ENCODE measurements around the gene TRAP1.

TRAP1 gene

DNA sequence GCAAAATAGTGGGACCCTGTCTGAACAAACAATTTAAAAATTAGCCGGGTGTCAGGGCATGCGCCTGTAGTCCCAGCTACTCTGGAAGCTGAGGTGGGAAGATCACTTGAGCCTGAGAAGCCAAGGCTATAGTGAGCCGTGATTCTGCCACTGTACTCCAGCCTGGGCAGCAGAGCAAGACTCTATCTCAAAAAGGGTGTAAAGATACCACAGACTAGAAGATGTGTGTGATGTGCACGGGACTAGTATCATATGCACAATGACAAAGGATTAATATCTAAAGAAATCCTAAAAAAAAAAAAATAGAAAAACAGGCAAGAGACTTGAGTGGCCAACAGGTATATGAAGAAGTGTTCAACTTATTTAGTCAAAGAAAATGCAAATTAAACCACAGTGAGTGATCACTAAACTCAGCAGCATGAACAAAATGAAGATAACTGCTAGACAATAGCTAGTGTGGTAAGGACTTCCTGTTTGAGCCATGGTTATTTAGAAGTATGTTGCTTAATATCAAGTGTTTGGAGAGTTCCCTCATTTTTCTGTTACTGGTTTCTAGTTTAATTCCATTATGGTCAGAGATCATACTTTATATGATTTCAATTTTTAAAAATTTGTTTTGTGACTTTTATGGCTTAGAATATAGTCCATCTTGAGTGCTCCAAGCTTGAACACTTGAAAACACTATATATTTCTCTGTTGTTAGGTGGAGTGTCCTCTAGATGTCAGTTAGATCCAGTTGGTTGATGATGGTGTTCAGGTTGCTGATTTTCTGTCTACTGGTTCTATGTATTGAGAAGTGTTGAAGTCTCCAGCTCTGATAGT lies 91.2 kb downstream of the TRAP1 start:
- no peak overlapping the region for H2AFZ ChIP-seq (ENCODE audit: low read depth)
- H3K4me2 ChIP-seq: peak overlapping the region; percentile 88
- no peak overlapping the region for H3K9ac ChIP-seq
- TF ChIP-seq, protein P1, sequence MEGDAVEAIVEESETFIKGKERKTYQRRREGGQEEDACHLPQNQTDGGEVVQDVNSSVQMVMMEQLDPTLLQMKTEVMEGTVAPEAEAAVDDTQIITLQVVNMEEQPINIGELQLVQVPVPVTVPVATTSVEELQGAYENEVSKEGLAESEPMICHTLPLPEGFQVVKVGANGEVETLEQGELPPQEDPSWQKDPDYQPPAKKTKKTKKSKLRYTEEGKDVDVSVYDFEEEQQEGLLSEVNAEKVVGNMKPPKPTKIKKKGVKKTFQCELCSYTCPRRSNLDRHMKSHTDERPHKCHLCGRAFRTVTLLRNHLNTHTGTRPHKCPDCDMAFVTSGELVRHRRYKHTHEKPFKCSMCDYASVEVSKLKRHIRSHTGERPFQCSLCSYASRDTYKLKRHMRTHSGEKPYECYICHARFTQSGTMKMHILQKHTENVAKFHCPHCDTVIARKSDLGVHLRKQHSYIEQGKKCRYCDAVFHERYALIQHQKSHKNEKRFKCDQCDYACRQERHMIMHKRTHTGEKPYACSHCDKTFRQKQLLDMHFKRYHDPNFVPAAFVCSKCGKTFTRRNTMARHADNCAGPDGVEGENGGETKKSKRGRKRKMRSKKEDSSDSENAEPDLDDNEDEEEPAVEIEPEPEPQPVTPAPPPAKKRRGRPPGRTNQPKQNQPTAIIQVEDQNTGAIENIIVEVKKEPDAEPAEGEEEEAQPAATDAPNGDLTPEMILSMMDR (conservative IDR thresholded peaks at IDR 0.05; ENCODE audit: low read depth, low read length): no peak
- H3K27ac ChIP-seq: peak overlapping the region; percentile 16
- no peak overlapping the region for H3K4me3 ChIP-seq (IDR thresholded peaks at IDR 0.05; ENCODE audit: insufficient read depth, low read depth, low read length)
- H3K79me2 ChIP-seq (ENCODE audit: insufficient read depth, low read depth): peaks cover 22% of the 10 kb centered on the region
- H3K4me1 ChIP-seq (ENCODE audit: low read depth, poor library complexity, severe bottlenecking): peaks cover 69% of the 10 kb centered on the region
- H4K20me1 ChIP-seq (ENCODE audit: insufficient read depth): no peaks in the 10 kb centered on the region
- no peaks in the 10 kb centered on the region for H3K36me3 ChIP-seq (ENCODE audit: insufficient read depth)
- H3K27me3 ChIP-seq (ENCODE audit: insufficient read depth, low read depth): no peaks in the 10 kb centered on the region

DNA sequence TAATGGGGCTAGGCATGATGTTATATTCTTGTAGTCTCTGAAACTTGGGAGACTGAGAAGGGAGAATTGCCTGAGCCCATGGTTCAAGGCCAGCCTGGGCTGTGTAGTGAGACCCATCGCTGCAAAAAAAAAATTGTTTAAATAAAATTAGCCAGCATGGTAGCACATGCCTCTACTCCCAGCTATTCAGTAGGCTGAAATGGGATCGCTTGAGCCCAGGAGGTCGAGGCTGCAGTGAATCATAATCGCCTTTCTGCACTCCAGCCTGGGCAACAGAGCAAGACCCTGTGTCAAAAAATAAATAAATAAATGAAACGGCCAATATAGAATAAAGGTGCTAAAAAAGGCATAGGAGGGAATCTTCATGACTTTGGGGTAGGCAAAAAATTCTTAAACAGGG lies 92.0 kb downstream of the TRAP1 start:
- Histone ChIP-seq H3K79me2 (ENCODE audit: insufficient read depth, low read depth) (peaks cover 29% of the 10 kb centered on the region), H3K9ac (no peak overlapping the region; the same call in 1 of the 2 replicates), H3K4me2 (peak overlapping the region; percentile 88), H3K4me3 (IDR thresholded peaks at IDR 0.05; ENCODE audit: insufficient read depth, low read depth, low read length) (no peak overlapping the region), H4K20me1 (ENCODE audit: insufficient read depth) (no peaks in the 10 kb centered on the region), H2AFZ (ENCODE audit: low read depth) (no peak overlapping the region), H3K27me3 (ENCODE audit: insufficient read depth, low read depth) (no peaks in the 10 kb centered on the region), H3K4me1 (ENCODE audit: low read depth, poor library complexity, severe bottlenecking) (peaks cover 77% of the 10 kb centered on the region), H3K36me3 (ENCODE audit: insufficient read depth) (no peaks in the 10 kb centered on the region), H3K27ac (peak overlapping the region; percentile 91; the same call in 1 of the 2 replicates)
- TF ChIP-seq, protein P1 (conservative IDR thresholded peaks at IDR 0.05; ENCODE audit: low read depth, low read length): no peak

DNA sequence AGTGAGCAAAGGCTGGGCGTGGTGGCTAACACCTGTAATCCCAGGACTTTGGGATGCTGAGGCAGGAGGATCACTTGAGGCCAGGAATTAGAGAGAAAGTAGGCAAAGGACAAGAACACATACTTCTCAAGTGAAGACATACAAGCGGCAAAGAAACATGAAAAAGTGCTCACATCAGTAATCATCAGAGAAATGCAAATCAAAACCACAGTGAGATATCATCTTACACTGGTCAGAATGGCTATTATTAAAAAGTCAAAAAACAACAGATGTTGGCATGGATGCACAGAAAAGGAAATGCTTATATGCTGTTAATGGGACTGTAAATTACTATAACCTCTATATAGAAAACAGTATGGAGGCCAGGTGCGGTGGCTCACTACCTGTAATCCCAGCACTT lies 93.7 kb downstream of the TRAP1 start:
- H3K36me3 ChIP-seq (ENCODE audit: insufficient read depth): no peaks in the 10 kb centered on the region
- peak overlapping the region; percentile 61; the same call in 1 of the 2 replicates for H3K9ac ChIP-seq
- no peaks in the 10 kb centered on the region for H4K20me1 ChIP-seq (ENCODE audit: insufficient read depth)
- H3K4me3 ChIP-seq (IDR thresholded peaks at IDR 0.05; ENCODE audit: insufficient read depth, low read depth, low read length): no peak overlapping the region
- TF ChIP-seq, protein P1 (conservative IDR thresholded peaks at IDR 0.05; ENCODE audit: low read depth, low read length): no peak
- H3K4me2 ChIP-seq: peak overlapping the region; percentile 88
- no peak overlapping the region for H2AFZ ChIP-seq (ENCODE audit: low read depth)
- peaks cover 40% of the 10 kb centered on the region for H3K79me2 ChIP-seq (ENCODE audit: insufficient read depth, low read depth)
- peaks cover 85% of the 10 kb centered on the region for H3K4me1 ChIP-seq (ENCODE audit: low read depth, poor library complexity, severe bottlenecking)
- no peaks in the 10 kb centered on the region for H3K27me3 ChIP-seq (ENCODE audit: insufficient read depth, low read depth)
- peak overlapping the region; percentile 91 for H3K27ac ChIP-seq

DNA sequence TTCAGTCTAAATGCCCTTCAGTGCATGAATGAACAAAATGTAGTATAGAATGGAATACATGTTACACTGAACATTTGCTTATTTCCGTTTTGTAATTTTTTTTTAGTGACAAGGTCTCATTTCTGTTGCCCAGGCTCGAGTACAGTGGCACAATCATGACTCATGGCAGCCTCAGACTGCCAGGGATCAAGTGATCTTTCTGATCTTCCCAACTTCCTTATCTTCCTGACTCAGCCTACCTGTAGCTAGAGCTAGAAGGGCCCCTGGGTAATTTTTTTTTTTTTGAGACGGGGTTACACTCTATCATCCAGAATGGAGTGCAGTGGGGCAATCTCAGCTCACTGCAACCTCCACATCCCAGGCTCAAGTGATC lies 98.6 kb downstream of the TRAP1 start:
- H3K79me2 ChIP-seq (ENCODE audit: insufficient read depth, low read depth): peaks cover 48% of the 10 kb centered on the region; the same call in 1 of the 2 replicates
- TF ChIP-seq, protein P1 (conservative IDR thresholded peaks at IDR 0.05; ENCODE audit: low read depth, low read length): no peak
- H3K27ac ChIP-seq: no peak overlapping the region
- no peak overlapping the region for H3K9ac ChIP-seq
- no peaks in the 10 kb centered on the region for H3K36me3 ChIP-seq (ENCODE audit: insufficient read depth)
- peaks cover 42% of the 10 kb centered on the region for H3K4me1 ChIP-seq (ENCODE audit: low read depth, poor library complexity, severe bottlenecking)
- H3K4me3 ChIP-seq (IDR thresholded peaks at IDR 0.05; ENCODE audit: insufficient read depth, low read depth, low read length): no peak overlapping the region
- H3K27me3 ChIP-seq (ENCODE audit: insufficient read depth, low read depth): no peaks in the 10 kb centered on the region
- no peak overlapping the region for H2AFZ ChIP-seq (ENCODE audit: low read depth)
- H3K4me2 ChIP-seq: no peak overlapping the region
- H4K20me1 ChIP-seq (ENCODE audit: insufficient read depth): no peaks in the 10 kb centered on the region

Data from KMS-11 (cell line).